AG04450 (cell line): ENCODE data around the gene LELP1. TPM values are rescaled to one million over a fixed set of nuclear protein-coding genes. Genes with fewer than 3 reads are reported as not detected.
"Not testable (repeated sequence)": the region's sequence is repeated elsewhere in the genome, so short reads cannot be mapped to it uniquely, and the experiment has no call there.

ENCODE experiments used
- CTCF ChIA-PET: fragments of 300-600, 350-600 bp; formaldehyde crosslinking; extraction: SDS; loops from one replicate; lab custom pipeline; 2022; ENCODE audit warnings: antibody characterized with exemption, inconsistent platforms; lab: Charles Lee
- POLR2A ChIA-PET: fragments of 350-600 bp; formaldehyde crosslinking; extraction: SDS; loops from one replicate; lab custom pipeline; 2021; ENCODE audit warnings: antibody characterized with exemption, inconsistent platforms; lab: Yijun Ruan, JAX
- DNase-seq: peaks from one replicate; pipeline ENCODE4 v3.0.0-alpha.2; 2011; ENCODE audit warnings: low read depth, low spot score
- H3K27ac ChIP-seq: one replicate; pipeline ENCODE4 v1.5.1; 2012; ENCODE audit warnings: low read depth, low read length, control low read depth
- H3K27me3 ChIP-seq: one replicate; pipeline ENCODE4 v1.6.0; 2012; ENCODE audit warnings: low read length; ENCODE audit not compliant: control insufficient read depth, insufficient read depth
- H3K4me3 ChIP-seq: 2 replicates; pipeline ENCODE4 v1.5.1; 2011; ENCODE audit warnings: mild to moderate bottlenecking, low read depth, low read length, control low read depth
- H3K9me3 ChIP-seq: 2 replicates; pipeline ENCODE4 v1.5.1; 2012; ENCODE audit warnings: low read length; ENCODE audit not compliant: control insufficient read depth, insufficient read depth
- polyA plus RNA-seq: library from polyadenylated mRNA; depleted of rRNA; stranded (reverse); fragments of >200 nt; gene quantifications from 2 replicates; pipeline ENCODE4 v1.2.3, GENCODE V29; 2011
- TF ChIP-seq, protein P1 (sequence below): IDR thresholded peaks from 2 replicates; pipeline ENCODE4 v1.5.1; 2011; ENCODE audit warnings: low read depth, low read length, control low read depth, inconsistent platforms

Gene LELP1
- polyA plus RNA-seq, 1 experiment = not detected

DNA sequence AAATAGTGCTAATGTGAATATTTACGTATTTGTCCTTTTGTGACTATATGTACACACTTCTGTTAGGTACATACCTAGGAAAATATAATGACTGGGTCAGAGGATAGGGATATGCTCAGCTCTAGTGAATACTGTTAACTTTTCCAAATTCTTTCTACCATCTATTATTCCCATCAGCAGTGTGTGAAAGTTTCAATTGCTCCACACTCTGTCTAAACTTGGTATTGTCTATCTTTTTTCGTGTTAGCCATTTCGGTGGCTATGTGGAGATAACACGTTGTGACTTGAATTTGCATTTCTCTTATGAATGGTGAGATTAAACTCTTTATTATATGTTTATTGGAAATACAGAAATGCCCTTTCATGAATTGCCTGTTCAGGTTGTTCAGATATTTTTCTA lies 22.7 kb upstream of the LELP1 start:
- CTCF ChIA-PET = no interaction called here

DNA sequence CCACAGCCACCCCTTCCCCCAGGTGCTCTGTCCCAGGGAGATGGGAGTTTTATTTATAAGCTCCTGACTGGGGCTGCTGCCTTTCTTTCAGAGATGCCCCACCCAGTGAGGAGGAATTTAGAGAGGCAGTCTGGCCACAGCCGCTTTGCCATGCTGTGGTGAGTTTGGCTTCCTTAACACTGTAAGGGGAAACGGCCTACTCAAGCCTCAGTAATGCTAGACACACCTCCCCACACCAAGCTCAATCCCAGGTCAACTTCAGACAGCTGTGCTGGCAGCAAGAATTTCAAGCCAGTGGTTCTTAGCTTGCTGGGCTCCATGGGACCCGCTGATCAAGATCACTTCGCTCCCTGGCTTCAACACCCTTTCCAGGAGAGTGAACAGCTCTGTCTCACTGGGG lies 14.9 kb upstream of the LELP1 start:
- POLR2A ChIA-PET, H3K4me3 ChIP-seq, CTCF ChIA-PET, H3K27ac ChIP-seq, H3K27me3 ChIP-seq, DNase-seq, H3K9me3 ChIP-seq: not testable (repeated sequence)

More for the DNA sequence above, 22.7 kb upstream of the LELP1 start:
- no peak for DNase-seq
- Histone ChIP-seq H3K27ac (no peak overlapping the region), H3K9me3 (no peaks in the 10 kb centered on the region), H3K4me3 (no peak overlapping the region), H3K27me3 (no peaks in the 10 kb centered on the region)
- TF ChIP-seq, protein P1, sequence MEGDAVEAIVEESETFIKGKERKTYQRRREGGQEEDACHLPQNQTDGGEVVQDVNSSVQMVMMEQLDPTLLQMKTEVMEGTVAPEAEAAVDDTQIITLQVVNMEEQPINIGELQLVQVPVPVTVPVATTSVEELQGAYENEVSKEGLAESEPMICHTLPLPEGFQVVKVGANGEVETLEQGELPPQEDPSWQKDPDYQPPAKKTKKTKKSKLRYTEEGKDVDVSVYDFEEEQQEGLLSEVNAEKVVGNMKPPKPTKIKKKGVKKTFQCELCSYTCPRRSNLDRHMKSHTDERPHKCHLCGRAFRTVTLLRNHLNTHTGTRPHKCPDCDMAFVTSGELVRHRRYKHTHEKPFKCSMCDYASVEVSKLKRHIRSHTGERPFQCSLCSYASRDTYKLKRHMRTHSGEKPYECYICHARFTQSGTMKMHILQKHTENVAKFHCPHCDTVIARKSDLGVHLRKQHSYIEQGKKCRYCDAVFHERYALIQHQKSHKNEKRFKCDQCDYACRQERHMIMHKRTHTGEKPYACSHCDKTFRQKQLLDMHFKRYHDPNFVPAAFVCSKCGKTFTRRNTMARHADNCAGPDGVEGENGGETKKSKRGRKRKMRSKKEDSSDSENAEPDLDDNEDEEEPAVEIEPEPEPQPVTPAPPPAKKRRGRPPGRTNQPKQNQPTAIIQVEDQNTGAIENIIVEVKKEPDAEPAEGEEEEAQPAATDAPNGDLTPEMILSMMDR = no peak
- POLR2A ChIA-PET = no interaction called here

DNA sequence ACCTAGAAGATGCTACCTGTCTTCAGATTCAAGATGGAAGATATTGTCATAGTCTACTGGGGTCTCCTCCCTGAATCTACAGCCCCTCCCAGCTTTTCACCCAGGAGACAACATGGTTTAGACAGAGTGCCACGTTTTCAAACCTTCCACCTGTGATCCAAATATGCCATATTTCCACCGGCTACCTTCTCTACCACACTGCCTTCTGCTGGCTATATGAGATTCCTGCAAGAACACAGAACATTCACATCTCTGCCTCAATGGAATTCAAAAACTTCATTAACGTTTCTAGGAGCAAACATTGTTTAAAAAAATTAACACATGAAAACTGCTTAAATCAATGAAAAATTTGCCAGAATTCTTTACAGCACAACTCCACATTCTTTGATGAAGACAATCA lies 12.9 kb upstream of the LELP1 start:
- CTCF ChIA-PET = no interaction called here
- no peak for DNase-seq
- H3K27me3 ChIP-seq = no peaks in the 10 kb centered on the region
- no peak overlapping the region for H3K27ac ChIP-seq
- TF ChIP-seq, protein P1 = no peak
- POLR2A ChIA-PET = no interaction called here
- H3K9me3 ChIP-seq = no peaks in the 10 kb centered on the region
- H3K4me3 ChIP-seq = no peak overlapping the region

DNA sequence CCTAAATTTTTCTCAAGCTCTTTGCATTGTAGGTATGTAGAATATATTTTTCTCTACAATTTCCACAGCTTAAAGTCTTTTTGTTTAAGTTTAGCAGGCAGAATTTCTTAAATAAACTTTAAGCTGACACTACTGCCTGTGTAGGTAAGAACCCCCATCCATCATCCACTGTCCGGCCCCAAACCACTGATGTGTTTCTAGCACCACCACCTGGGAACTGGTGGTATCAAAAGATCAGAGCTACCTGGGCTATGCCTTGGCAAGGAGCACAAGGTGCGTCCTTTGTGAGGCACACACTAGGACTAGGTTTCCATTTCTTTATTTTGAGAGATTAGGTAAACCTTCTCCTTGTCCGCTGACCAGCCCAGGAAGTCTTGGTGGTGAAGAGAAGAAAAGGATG lies 10.5 kb upstream of the LELP1 start:
- CTCF ChIA-PET = no interaction called here

DNA sequence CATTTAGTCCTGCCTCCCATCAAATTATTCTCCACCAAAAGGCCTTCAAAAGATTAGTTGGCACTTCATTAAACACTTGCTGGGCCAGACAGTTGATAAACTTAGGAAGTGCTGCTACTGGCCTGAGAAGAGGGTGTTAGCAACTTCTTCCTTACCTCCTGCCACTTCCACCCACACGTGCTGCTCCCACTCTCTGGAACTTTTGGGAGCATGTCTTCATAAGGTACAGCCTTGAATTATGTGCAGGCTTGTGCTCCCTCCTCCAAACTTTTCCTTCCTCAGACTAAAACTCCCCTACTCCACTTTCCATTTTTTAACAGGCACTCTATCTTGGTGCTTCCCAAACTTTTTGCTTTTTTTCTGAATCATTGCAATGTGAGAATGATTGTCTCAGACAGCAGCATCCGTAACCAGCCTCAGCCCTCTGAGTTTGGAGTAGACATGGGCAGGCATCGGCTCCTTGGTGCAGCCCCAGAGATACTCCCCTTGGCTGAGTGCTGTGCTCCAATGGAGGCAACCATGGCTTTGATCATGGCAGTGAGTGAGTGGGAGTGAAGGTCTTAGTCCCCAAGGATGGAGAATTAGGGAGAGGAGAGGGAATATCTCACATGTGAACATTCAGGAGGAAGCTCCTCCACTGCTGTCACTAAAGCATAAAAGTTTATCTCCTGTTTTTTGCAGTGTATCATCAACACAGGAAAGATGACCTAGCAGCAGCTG lies 8.7 kb upstream of the LELP1 start:
- TF ChIP-seq, protein P1 = no peak
- H3K27me3 ChIP-seq = no peaks in the 10 kb centered on the region
- ChIA-PET CTCF (no interaction called here), POLR2A (no interaction called here)
- H3K9me3 ChIP-seq = no peaks in the 10 kb centered on the region
- no peak overlapping the region for H3K4me3 ChIP-seq
- H3K27ac ChIP-seq = no peak overlapping the region
- no peak for DNase-seq

More for the DNA sequence above, 10.5 kb upstream of the LELP1 start:
- Histone ChIP-seq H3K9me3 (no peaks in the 10 kb centered on the region), H3K27me3 (no peaks in the 10 kb centered on the region), H3K4me3 (no peak overlapping the region), H3K27ac (no peak overlapping the region)
- DNase-seq = no peak
- POLR2A ChIA-PET = no interaction called here
- TF ChIP-seq, protein P1 = no peak
